Stimulated activated CD4-positive, alpha-beta T cell treated with anti-CD3 and anti-CD28 coated beads, Interleukin-15, amount 100 ng/mL, for 48 hours (primary cell): ENCODE results near the gene GPI.
"Not testable (repeated sequence)": the region's sequence is repeated elsewhere in the genome, so short reads cannot be mapped to it uniquely, and the experiment has no call there.

Source experiments
- DNase-seq, 2 donors: peaks; one replicate each; pipeline ENCODE4 v3.0.0-alpha.2; 2020; ENCODE audit warnings: low read depth in 2 of 2

Gene GPI

DNA sequence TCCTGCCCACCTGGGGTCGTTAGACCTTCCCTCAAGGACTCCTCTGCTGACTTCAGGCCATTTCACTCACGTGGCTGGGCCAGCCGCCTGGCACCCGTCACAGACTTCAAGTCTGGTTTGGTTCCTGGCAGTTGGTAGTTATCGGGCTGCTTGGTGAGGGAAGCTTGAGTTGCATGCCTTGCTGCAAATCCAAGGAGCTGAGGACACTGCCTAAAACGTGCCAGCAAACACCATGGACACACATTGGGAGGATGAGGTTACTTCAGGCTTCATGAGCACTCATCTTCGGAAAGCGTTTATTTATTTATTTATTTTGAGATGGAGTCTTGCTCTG, 2.6 kb downstream of the GPI start:
- no peak for DNase-seq

DNA sequence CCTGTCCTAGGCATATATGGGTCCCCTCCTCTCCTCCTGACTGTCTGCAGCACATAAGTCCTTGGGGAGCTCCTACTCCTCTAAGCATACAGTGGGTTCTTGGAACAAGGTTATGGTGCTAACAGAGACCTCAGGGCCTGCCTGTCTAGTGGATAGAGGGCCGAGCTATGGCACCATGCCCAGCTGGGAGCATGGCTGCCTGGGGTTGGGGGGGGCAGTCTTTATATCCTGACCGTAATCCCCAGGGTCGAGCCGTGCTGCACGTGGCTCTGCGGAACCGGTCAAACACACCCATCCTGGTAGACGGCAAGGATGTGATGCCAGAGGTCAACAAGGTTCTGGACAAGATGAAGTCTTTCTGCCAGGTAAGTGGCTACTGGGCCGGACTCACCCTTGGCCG, 3.3 kb downstream of the GPI start:
- no peak for DNase-seq

DNA sequence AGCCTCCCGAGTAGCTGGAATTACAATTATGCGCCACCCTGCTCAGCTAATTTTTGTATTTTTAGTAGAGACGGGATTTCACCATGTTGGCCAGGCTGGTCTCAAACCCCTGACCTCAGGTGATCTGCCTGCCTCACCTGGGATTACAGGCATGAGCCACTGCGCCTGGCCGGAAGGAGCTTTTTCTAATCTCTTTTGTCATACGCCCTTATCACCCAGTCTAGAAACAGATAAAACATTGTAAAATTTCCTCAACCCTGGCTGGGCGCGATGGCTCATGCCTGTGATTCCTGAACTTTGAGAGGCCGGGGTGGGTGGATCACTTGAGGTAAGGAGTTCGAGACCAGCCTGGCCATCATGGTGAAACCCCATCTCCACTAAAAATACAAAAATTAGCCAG, 4.2 kb downstream of the GPI start:
- not testable (repeated sequence) for DNase-seq

DNA sequence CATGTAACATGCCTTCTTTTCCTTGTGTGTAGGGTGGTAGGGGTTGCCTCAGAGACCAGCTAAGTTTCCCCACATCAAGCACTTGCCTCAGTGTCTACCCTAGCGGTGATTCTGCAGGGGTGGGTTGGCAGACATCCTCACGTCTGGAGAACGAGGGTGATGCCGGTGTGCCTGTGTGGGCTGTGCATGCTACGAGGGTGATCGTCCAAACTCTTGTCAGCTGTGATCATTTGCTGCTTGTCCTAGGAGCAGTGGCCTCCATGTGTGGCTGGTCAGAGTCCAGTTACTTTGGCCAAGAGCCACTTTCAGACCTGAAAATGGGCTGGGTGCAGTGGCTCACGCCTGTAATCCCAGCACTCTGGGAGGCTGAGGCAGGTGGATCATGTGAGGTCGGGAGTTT, 5.1 kb downstream of the GPI start:
- no peak for DNase-seq

DNA sequence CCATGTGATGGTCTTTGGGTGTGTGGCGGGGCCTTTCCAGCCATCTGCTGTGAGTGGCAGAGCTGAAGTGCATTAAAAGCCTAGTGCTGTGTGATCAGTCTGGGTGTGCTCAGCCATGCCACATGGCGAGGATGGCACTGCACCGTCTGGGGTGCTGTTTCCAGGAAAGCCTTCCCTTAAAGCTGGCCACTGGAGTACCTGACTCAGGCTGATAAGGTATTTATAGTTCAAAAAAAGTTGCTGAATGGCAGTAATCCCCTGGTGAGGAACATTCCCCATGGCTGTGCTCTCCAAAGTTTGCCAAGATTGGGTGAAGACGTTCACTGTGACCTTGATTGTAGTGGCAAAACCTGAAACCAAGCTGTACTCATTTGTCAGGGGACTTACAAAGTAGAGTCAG, 6.0 kb downstream of the GPI start:
- DNase-seq, result no peak

DNA sequence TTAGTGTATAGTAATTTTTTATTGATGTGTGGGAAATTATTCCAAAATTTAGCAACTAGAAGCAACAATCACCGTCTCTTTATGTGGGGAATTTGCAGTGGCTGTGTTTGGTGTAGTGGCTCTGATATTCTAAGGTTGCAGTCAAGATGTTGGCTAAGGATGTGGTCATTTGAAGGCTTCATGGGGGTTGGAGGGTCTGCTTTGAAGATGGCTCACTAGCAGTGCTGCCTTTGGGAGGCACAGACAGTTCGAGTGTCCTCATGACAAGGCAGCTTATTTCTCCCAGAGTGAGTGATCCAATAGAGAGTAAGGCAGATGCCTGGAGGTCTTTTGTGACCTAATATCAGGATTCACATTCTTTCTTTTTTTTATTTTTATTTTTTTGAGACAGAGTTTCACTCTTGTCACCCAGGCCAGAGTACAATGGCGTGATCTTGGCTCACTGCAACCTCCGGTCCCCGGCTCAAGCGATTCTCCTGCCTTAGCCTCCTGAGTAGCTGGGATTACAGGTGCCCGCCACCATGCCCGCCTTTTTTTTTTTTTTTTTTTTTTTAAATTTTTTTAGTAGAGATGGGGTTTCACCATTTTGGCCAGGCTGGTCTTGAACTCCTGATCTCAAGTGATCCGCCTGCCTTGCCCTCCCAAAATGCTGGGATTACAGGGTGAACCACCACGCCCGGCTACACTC, 8.7 kb downstream of the GPI start:
- no peak for DNase-seq

DNA sequence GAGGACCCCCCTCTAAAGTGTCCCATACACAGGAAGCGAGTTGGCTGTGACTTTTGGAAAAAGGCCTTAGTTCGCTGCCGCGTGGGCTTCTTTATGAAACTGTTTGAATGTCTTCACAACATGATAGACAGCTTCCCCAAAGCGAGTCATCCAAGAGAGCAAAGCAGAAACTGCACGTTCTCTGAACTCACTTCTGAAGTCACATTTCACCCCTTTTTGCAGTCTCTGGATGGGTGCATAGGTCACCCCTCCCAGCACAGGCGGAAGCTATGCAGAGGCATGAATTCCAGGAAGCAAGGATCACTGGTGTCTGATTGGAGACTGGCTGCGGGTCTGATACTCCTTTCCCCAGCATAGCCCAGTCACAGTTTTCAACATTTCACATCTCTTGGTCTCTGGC, 10.6 kb downstream of the GPI start:
- DNase-seq, result no peak

DNA sequence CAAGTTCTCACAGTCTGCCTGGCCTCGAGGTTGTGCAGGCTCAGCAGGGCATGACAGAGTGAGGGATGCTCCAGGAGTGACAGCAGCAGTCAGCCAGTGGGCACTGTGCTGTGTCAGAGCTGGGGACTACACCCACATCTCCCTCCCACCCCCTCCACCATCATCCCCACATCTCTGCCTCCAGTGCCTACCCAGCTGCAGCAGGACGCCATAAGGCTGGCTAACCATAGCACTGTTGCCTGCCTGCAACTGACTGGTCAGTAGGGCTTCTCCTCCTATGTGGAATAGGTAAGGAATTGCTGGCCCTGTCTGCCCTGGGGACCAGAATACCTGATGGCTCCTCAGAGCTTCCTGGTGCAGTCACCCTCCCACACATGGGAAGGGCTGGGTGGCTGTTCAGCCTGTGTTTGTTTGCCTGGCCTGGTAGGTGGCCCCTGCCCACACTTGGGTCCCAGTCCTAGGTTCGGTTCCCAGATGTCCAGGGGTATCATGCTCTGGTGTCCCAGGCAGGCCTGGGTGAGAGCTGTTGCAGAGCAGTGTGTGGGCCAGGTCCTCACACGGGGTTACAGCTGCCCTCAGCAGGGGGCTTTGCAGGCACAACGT, 15.7 kb downstream of the GPI start:
- no peak for DNase-seq

DNA sequence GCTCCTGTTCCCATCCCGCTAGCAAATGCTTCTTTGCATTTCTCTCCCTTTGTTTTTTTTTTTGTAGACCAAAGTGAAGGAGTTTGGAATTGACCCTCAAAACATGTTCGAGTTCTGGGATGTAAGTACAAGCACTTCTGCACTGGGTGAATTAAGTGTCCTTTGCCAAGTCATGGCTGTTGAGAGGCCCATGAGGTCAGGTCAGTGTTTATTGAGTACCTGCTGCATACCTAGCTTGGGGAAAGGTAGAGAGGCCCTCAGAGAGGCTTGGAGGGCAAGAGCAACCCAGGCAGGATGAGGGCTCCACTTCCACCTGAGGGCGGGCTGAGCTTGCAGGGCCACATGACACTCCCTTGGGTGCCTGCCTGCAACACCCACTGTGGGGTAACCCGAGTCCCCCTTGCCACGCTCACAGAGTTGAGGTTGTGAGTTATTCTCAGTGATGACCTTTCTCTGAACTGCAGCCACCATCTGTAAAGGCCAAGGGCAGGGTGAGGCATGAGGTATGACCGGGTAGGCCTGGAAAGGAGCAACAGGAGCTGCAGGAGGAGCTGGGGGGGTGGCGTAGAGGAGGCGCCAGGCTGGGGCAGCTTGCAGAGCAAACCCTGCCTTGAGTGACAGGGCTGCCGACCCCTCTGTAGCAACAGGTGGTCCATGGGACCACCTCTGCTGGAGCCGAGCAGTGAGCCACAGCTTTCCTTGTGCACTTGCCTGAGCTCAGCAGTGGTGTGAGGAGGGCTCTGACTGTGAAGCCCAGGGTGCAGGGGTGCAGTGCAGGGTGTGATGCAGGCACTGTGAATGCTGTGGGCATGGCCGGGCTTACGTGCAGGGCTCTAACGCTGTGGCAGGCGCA, 16.6 kb downstream of the GPI start:
- no peak for DNase-seq

DNA sequence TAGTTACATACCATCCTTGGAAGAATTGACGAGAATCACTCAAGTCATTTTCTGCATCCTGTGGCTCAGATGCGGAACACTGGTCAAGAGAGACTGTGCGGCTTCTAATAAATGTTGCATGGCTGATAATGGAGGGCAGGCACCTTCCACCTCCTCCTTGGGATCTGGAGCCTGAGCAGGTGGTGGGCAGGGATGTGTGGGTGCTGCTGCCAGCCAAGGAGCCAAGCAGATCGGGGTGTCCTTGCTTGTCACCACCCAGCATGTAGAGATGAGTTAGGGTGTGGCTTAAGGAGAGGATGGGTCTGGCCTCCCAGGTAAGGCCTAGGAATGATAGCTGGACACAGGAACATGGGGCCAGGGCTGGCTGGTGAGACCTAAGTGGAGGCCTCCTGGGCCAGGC, 17.5 kb downstream of the GPI start:
- DNase-seq, result no peak

DNA sequence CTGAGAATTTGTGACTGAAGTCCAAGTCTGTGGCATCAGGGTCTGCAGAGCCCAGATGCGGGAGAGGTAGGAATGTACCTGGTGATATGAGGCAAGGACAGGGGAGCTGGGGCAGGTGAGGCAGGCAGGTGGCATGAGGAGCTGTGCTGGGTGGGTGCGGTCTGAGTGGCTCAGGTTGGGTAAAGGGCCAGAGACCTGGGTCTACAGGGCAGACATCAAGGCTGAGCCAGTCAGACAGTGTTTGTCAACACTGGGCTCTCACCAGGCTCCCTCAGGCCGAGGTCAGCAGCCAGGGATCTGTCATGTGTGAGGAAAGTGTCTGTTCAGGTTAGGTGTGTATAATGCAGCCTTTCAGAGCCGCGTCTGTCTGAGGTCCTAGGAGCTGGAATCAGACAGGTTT, 18.6 kb downstream of the GPI start:
- DNase-seq, result no peak

DNA sequence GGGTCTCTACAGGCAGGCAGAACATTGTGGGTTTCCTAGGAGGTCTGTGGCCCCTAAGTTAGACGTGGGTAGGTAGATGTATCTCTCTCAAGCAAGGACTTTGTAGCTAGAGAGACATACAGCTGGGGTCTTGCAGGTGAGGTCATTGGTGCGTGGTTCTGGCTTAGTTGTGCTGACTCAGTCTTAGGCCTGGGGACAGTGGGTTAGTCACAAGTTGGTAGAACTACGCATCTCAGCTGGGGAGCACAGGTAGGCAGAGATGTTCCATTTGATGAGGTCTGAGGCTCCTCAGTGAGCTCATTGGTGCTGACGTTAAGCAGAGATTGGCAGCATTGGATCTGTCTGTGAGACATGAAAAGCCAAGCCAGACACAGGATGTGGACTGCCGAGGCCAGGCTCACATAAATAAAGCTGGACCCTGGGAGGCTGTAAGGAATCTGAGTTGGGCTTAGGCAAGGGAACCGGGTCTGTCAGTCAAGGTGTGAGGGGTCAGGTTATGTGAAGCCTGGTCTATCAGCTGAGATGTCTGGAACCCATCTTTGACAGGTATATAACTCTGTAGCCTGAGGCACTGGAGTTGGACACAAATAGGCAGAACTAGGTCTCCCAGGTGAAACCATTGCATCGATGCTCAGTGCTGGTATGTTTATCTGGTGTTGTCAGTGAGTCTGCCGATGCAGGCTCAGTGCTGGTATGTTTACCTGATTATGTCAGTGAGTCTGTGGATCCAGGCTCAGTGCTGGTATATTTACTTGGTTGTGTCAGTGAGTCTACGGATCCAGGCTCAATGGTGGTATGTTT, 21.8 kb downstream of the GPI start:
- DNase-seq, result no peak

DNA sequence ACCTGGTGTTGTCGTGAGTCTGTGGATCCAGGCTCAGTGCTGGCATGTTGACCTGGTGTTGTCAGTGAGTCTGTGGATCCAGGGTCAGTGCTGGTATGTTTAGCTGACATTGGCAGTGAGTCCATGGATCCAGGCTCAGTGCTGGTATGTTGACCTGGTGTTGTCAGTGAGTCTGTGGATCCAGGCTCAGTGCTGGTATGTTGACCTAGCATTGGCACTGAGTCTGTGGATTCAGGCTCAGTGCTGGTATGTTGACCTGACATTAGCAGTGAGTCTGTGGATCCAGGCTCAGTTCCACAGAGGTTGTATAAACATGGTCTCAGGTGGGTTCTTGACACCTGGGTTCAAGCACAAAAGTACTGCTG, 22.4 kb downstream of the GPI start:
- no peak for DNase-seq

DNA sequence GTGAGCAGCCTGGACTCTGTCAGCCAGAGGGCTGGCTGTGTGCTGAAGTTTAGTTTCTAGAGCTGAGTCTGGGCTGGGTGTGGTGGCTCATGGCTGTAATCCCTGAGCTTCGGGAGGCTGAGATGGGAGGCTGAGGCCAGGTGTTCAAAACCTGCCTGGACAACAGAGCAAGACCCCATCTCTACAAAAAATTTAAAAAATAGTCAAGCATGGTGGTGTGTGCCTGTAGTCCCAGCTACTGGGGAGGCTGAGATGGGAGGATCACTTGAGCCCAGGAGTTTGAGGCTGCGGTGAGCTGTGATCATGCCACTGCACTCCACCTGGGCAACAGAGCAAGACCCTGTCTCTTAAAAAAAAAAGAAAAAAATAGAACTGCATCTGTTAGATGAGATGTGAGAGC, 23.7 kb downstream of the GPI start:
- DNase-seq, result not testable (repeated sequence)

DNA sequence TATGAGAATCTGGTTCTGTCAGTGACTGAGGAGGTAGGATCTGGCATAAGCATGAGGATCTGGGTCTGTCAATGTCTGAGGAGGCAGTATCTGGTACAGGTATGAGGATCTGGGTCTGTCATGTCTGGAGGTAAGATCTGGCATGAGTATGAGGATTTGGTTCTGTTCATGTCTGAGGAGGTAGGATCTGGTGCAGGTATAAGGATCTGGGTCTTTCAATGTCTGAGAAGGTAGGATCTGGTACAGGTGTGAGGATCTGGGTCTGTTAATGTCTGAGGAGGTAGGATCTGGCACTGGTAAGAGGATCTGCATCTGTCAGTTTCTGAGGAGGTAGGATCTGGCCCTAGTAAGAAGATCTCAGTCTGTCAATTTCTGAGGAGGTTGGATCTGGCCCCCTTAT, 26.8 kb downstream of the GPI start:
- DNase-seq, result no peak

DNA sequence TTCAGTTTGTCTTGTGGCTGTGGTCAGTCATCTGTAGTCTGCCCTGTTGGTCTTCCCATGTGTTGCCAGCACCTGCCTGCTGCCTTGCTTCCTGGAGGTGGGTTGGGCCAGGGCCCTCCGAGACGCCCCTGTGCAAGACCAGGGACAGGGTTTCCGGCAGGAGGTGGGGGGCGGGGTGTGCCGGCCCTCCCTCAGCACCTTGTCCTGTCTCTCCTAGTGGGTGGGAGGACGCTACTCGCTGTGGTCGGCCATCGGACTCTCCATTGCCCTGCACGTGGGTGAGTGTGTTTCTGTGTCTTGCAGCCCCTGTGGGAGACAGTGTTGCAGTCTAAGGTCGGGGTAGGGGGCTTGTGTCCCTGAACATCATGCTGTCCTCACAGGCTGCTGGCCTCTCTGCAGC, 28.0 kb downstream of the GPI start:
- no peak for DNase-seq

DNA sequence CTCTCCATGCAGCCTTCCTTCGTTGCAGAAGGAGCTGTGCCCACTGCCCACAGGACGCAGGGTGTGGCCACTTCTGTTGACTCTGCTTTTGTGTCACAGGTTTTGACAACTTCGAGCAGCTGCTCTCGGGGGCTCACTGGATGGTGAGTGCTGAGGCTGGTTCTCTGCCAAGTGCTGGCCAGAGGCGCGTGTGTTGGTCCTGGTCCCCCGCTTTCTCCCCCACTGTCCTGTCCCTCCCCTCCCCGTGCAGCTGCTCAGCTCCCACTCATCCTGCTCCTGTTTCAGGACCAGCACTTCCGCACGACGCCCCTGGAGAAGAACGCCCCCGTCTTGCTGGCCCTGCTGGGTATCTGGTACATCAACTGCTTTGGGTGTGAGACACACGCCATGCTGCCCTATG, 28.6 kb downstream of the GPI start:
- no peak for DNase-seq

DNA sequence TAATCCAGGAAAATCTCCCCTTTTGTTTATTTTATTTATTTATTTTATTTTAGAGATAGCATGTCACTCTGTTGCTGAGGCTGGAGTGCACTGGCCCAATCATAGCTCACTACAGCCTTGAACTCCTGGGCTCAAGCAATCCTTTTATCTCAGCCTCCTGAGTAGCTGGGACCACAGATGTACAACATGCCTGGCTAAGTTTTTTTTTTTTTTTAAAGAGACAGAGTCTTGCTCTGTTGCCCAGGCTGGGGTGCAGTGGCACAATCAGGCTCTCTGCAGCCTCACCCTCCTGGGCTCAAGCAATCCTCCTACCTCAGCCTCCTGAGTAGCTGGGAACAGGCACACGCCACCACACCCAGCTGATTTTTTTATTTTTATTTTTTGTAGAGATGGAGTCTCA, 32.9 kb downstream of the GPI start:
- no peak for DNase-seq

DNA sequence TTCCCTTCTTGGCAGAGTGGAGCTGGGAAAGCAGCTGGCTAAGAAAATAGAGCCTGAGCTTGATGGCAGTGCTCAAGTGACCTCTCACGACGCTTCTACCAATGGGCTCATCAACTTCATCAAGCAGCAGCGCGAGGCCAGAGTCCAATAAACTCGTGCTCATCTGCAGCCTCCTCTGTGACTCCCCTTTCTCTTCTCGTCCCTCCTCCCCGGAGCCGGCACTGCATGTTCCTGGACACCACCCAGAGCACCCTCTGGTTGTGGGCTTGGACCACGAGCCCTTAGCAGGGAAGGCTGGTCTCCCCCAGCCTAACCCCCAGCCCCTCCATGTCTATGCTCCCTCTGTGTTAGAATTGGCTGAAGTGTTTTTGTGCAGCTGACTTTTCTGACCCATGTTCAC, 34.9 kb downstream of the GPI start:
- no peak for DNase-seq

DNA sequence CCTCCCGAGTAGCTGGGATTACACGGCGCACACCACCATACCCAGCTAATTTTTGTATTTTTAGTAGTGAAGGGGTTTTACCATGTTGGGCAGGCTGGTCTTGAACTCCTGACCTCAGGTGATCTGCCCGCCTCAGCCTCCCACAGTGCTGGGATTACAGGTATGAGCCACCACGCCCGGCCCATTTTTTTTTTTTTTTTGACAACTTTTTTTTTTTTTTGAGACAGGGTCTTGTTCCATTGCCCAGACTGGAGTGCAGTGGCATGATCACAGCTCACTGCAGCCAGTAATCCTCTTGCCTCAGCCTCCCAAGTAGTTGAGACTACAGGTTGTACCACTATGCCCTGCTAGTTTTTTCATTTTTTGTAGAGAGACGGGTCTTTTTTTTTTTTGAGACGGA, 35.8 kb downstream of the GPI start:
- DNase-seq, result not testable (repeated sequence)

DNA sequence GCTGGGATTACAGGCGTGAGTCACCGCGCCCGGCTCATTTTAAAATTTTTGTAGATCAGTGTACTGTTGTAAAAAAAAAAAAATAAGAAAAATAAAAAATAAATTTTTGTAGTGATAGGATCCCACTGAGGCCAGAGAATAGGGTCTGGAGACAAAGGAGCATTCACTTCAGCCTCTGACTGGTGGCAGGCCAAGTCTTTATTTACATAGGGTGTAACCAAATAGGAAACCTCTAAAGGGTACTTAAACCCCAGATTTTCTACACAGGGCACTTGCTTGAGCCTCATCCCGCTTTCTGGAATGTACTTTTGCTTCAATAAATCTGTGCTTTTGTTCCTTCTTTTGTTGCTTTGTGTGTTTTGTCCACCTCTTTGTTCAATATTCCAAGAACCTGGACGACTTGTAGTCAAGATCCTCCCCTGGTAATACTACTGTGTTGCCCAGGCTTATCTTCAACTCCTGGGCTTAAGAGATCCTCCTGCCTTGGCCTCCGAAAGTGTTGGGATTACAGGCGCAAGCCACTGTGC, 37.1 kb downstream of the GPI start:
- DNase-seq, result no peak

DNA sequence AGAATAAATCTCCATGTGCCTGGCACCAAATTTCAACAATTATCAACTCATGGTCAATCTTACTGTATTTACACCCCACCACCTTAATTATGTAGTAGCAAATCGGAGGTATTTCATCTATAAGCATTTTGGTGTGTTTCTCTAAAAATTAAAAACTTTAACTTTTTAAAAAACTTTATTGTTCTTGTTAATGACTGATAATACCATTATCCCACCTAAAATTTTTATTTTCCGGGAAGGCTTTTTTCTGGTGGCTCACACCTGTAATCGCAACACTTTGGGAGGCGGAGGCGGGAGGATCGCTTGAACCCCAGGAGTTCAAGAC, 38.8 kb downstream of the GPI start:
- DNase-seq, result no peak
